T-helper 2 cell treated with Interferon-gamma antibody and Interleukin-4, amounts not matched to agents 100 ng/mL and 5 ng/mL, for 36 hours (primary cell): Measurements from ENCODE around the gene CELF2. TPM values are rescaled to one million over a fixed set of nuclear protein-coding genes. Genes with fewer than 3 reads are reported as not detected.

ENCODE experiments used
- intact Hi-C: fragments of 100-400 bp; cut with micrococcal nuclease; formaldehyde crosslinking; loops from one replicate; pipeline ENCODE4 v1.15.1; 2023
- total RNA-seq: library from RNA; stranded (reverse); gene quantifications from 2 replicates; pipeline ENCODE4 v1.2.3, GENCODE V29; 2022

The CELF2 gene
- total RNA-seq, 1 donor from 2014 or later, result 152 TPM

GRCh38 chr10:11093771-11094736, 76.4 kb downstream of the CELF2 start:
- intact Hi-C loops, result no loop called here

GRCh38 chr10:11095374-11095801, 77.7 kb downstream of the CELF2 start:
- intact Hi-C loops, result no loop called here

- intact Hi-C loops, result no loop called here
These were observed 78.8 kb downstream of the CELF2 start for GRCh38 chr10:11096422-11096821.

- intact Hi-C loops, result no loop called here
These were observed 80.0 kb downstream of the CELF2 start for GRCh38 chr10:11097686-11098085.

- intact Hi-C loops, result no loop called here
These were observed 81.0 kb downstream of the CELF2 start for GRCh38 chr10:11098666-11099065.

- intact Hi-C loops, result loop anchor here (1.0 kb wide), 1 partner anchor 22 kb away; no protein-coding TSS in a partner anchor
These were observed 87.4 kb downstream of the CELF2 start for GRCh38 chr10:11104772-11105675.

- intact Hi-C loops, result loop anchor here (1.0 kb wide), 1 partner anchor 22 kb away; no protein-coding TSS in a partner anchor
These were observed 88.0 kb downstream of the CELF2 start for GRCh38 chr10:11105676-11106004.

- intact Hi-C loops, result no loop called here
These were observed 89.1 kb downstream of the CELF2 start for GRCh38 chr10:11106621-11107374.

GRCh38 chr10:11107948-11108347, 90.3 kb downstream of the CELF2 start:
- intact Hi-C loops, result no loop called here

GRCh38 chr10:11108356-11108755, 90.7 kb downstream of the CELF2 start:
- intact Hi-C loops, result no loop called here

GRCh38 chr10:11109590-11109989, 91.9 kb downstream of the CELF2 start:
- intact Hi-C loops, result no loop called here

- intact Hi-C loops, result no loop called here
These were observed 92.9 kb downstream of the CELF2 start for GRCh38 chr10:11110539-11110938.

- intact Hi-C loops, result no loop called here
These were observed 93.8 kb downstream of the CELF2 start for GRCh38 chr10:11111490-11111889.

GRCh38 chr10:11112718-11113117, 95.0 kb downstream of the CELF2 start:
- intact Hi-C loops, result loop anchor here (1.0 to 2.0 kb wide), 5 partner anchors 32 to 360 kb away; no protein-coding TSS in a partner anchor

GRCh38 chr10:11113156-11113555, 95.5 kb downstream of the CELF2 start:
- intact Hi-C loops, result loop anchor here (1.0 to 2.0 kb wide), 5 partner anchors 32 to 359 kb away; no protein-coding TSS in a partner anchor

GRCh38 chr10:11114269-11114668, 96.6 kb downstream of the CELF2 start:
- intact Hi-C loops, result no loop called here

- intact Hi-C loops, result no loop called here
These were observed 97.7 kb downstream of the CELF2 start for GRCh38 chr10:11115337-11115736.

GRCh38 chr10:11116361-11116760, 98.7 kb downstream of the CELF2 start:
- intact Hi-C loops, result no loop called here

- intact Hi-C loops, result no loop called here
These were observed 99.1 kb downstream of the CELF2 start for GRCh38 chr10:11116817-11117216.

GRCh38 chr10:11118686-11119085, 101.0 kb downstream of the CELF2 start:
- intact Hi-C loops, result no loop called here

GRCh38 chr10:11119843-11120242, 102.2 kb downstream of the CELF2 start:
- intact Hi-C loops, result no loop called here
